DND-41 (cell line): ENCODE data around the gene SLC26A11.
"Not testable (repeated sequence)": the region's sequence is repeated elsewhere in the genome, so short reads cannot be mapped to it uniquely, and the experiment has no call there.

Source experiments
- ATAC-seq: fragments of 200-7000 bp; cut with Tn5 transposase; 3 replicates; pipeline ENCODE4 v1.9.1; 2021; ENCODE audit warnings: low read depth; ENCODE audit not compliant: insufficient read depth
- DNase-seq: peaks from one replicate; pipeline ENCODE4 v3.0.0-alpha.2; 2020
- H2AFZ ChIP-seq: 2 replicates; pipeline ENCODE4 v1.6.0; 2012; ENCODE audit warnings: low read depth, low read length
- H3K27ac ChIP-seq: 2 replicates; pipeline ENCODE4 v1.5.1; 2012; ENCODE audit warnings: low read length, inconsistent platforms
- H3K27me3 ChIP-seq: fragments of 200-600 bp; sonication (generic); 2 replicates; pipeline ENCODE4 v1.6.0; 2012; ENCODE audit warnings: low read length, mild to moderate bottlenecking, inconsistent platforms; ENCODE audit not compliant: insufficient read depth, poor library complexity
- H3K36me3 ChIP-seq: 2 replicates; pipeline ENCODE4 v1.5.1; 2012; ENCODE audit warnings: low read length, inconsistent platforms; ENCODE audit not compliant: insufficient read depth
- H3K4me1 ChIP-seq: 2 replicates; pipeline ENCODE4 v1.5.1; 2012; ENCODE audit warnings: mild to moderate bottlenecking, low read length; ENCODE audit not compliant: insufficient read depth
- H3K4me2 ChIP-seq: 2 replicates; pipeline ENCODE4 v1.6.0; 2012; ENCODE audit warnings: mild to moderate bottlenecking, moderate library complexity, low read length, inconsistent platforms; ENCODE audit not compliant: insufficient read depth
- H3K4me3 ChIP-seq, 2 experiments: fragments of 200-600 bp in 1 of 2; shearing (Covaris generic) in 1 of 2; 2 replicates each; pipeline ENCODE4 v1.5.1; 2012 to 2016; ENCODE audit warnings: inconsistent platforms in 2 of 2, low read length in 2 of 2, mild to moderate bottlenecking in 2 of 2, low read depth in 1 of 2, moderate library complexity in 1 of 2
- H3K79me2 ChIP-seq: 2 replicates; pipeline ENCODE4 v1.6.0; 2012; ENCODE audit warnings: low read length, inconsistent platforms; ENCODE audit not compliant: insufficient read depth
- H3K9ac ChIP-seq: 2 replicates; pipeline ENCODE4 v1.6.0; 2012; ENCODE audit warnings: low read depth, mild to moderate bottlenecking, inconsistent platforms, low read length, moderate library complexity
- H3K9me3 ChIP-seq: 2 replicates; pipeline ENCODE4 v1.5.1; 2012; ENCODE audit warnings: low read length, moderate library complexity, mild to moderate bottlenecking, inconsistent platforms; ENCODE audit not compliant: insufficient read depth, severe bottlenecking
- H4K20me1 ChIP-seq: 2 replicates; pipeline ENCODE4 v1.6.0; 2012; ENCODE audit warnings: low read length; ENCODE audit not compliant: insufficient read depth
- CTCF ChIP-seq: IDR thresholded peaks from 2 replicates; pipeline ENCODE4 v1.5.1; 2012; ENCODE audit warnings: borderline replicate concordance, low read length, moderate library complexity, mild to moderate bottlenecking; ENCODE audit not compliant: poor library complexity, severe bottlenecking; ENCODE audit errors: extremely low read depth
- EZH2 ChIP-seq: IDR thresholded peaks from 3 replicates; pipeline ENCODE4 v1.6.1; 2012; ENCODE audit warnings: borderline replicate concordance, low read depth, mild to moderate bottlenecking, moderate library complexity, low read length, inconsistent platforms; ENCODE audit not compliant: severe bottlenecking

The SLC26A11 gene

GRCh38 chr17:80272366-80272765 is 52.1 kb downstream of the SLC26A11 start:
- TF ChIP-seq EZH2: no peak
- Histone ChIP-seq H3K9me3 (no peaks in the 10 kb centered on the region), H4K20me1 (peaks cover 43% of the 10 kb centered on the region), H3K4me1 (no peaks in the 10 kb centered on the region), H3K27ac (0 out of 2 replicates have a peak overlapping the region, but pooled peaks have one; percentile 20), H3K4me2 (no peak overlapping the region), H3K9ac (no peak overlapping the region), H3K36me3 (peaks cover 62% of the 10 kb centered on the region), H2AFZ (no peak overlapping the region), H3K4me3 (no peak overlapping the region), H3K27me3 (no peaks in the 10 kb centered on the region), H3K79me2 (peaks cover 48% of the 10 kb centered on the region)
- 0 out of 3 replicates have a peak, but pooled peaks have one; percentile 6 for ATAC-seq
- no peak for DNase-seq

GRCh38 chr17:80274331-80274730 is 54.1 kb downstream of the SLC26A11 start:
- Histone ChIP-seq H4K20me1 (peaks cover 50% of the 10 kb centered on the region), H3K36me3 (peaks cover 66% of the 10 kb centered on the region), H3K4me2 (no peak overlapping the region), H2AFZ (no peak overlapping the region), H3K27ac (no peak overlapping the region), H3K9me3 (no peaks in the 10 kb centered on the region), H3K79me2 (peaks cover 50% of the 10 kb centered on the region), H3K4me3 (no peak overlapping the region), H3K4me1 (no peaks in the 10 kb centered on the region), H3K9ac (no peak overlapping the region), H3K27me3 (no peaks in the 10 kb centered on the region)
- TF ChIP-seq CTCF (no peak), EZH2 (no peak)
- ATAC-seq (no peak), DNase-seq (no peak)

- DNase-seq (no peak), ATAC-seq (no peak)
- H3K79me2 ChIP-seq: peaks cover 43% of the 10 kb centered on the region
- no peak overlapping the region for H3K9ac ChIP-seq
- TF ChIP-seq CTCF (no peak), EZH2 (no peak)
- H3K4me2 ChIP-seq: no peak overlapping the region
- H4K20me1 ChIP-seq: peaks cover 47% of the 10 kb centered on the region
- H3K36me3 ChIP-seq: peaks cover 65% of the 10 kb centered on the region
- H3K9me3 ChIP-seq: no peaks in the 10 kb centered on the region
- no peaks in the 10 kb centered on the region for H3K27me3 ChIP-seq
- no peak overlapping the region for H3K4me3 ChIP-seq
- 0 out of 2 replicates have a peak overlapping the region, but pooled peaks have one; percentile 3 for H3K27ac ChIP-seq
- no peaks in the 10 kb centered on the region for H3K4me1 ChIP-seq
- no peak overlapping the region for H2AFZ ChIP-seq
Observed at GRCh38 chr17:80274871-80275449, 54.7 kb downstream of the SLC26A11 start.

GRCh38 chr17:80275857-80276256 is 55.6 kb downstream of the SLC26A11 start:
- not testable (repeated sequence) for H2AFZ ChIP-seq, DNase-seq, H3K4me3 ChIP-seq, H3K4me1 ChIP-seq, H3K27me3 ChIP-seq, ATAC-seq, H3K9me3 ChIP-seq, H3K4me2 ChIP-seq, H3K27ac ChIP-seq, H3K9ac ChIP-seq
- Histone ChIP-seq H3K36me3 (peaks cover 65% of the 10 kb centered on the region), H3K79me2 (peaks cover 38% of the 10 kb centered on the region), H4K20me1 (peaks cover 44% of the 10 kb centered on the region)
